ENCODE measurements around the gene HSPH1. TPM values are rescaled to one million over a fixed set of nuclear protein-coding genes. Genes with fewer than 3 reads are reported as not detected.

Gene HSPH1
- total RNA-seq, 4 donors from 2014 or later = 30.4 to 51.0 (median 41.3) TPM

DNA sequence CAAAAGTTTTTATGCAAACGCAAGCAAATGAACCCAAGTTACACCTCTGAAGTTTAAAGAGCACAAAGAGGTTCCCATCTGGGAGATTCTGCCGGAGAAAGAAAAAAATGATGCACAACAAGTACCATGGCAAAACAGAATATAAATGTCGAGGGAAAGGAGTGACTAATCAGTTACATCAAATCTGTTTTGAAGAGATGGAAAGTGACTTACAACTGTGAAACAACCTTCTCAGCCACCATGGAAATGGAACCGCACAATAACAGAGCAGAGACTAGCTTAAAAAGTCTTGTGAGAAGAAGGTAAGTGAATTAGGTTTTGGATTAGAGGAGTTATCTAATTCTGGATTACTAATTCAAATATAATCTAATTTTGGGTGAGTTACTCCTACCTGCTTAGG lies 2.4 kb downstream of the HSPH1 start:
- H3K27ac ChIP-seq = no peak overlapping the region
- peaks cover 24% of the 10 kb centered on the region for H3K36me3 ChIP-seq
- TF ChIP-seq, protein P1, sequence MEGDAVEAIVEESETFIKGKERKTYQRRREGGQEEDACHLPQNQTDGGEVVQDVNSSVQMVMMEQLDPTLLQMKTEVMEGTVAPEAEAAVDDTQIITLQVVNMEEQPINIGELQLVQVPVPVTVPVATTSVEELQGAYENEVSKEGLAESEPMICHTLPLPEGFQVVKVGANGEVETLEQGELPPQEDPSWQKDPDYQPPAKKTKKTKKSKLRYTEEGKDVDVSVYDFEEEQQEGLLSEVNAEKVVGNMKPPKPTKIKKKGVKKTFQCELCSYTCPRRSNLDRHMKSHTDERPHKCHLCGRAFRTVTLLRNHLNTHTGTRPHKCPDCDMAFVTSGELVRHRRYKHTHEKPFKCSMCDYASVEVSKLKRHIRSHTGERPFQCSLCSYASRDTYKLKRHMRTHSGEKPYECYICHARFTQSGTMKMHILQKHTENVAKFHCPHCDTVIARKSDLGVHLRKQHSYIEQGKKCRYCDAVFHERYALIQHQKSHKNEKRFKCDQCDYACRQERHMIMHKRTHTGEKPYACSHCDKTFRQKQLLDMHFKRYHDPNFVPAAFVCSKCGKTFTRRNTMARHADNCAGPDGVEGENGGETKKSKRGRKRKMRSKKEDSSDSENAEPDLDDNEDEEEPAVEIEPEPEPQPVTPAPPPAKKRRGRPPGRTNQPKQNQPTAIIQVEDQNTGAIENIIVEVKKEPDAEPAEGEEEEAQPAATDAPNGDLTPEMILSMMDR (IDR thresholded peaks at IDR 0.05) = no peak
- no peaks in the 10 kb centered on the region for H3K9me3 ChIP-seq
- no peak for DNase-seq (ENCODE audit: low spot score in 2 of 2)
- H3K4me3 ChIP-seq = no peak overlapping the region
- peaks cover 20% of the 10 kb centered on the region for H3K4me1 ChIP-seq
- whole genome bisulfite sequencing = 84% methylated on average over 4 of the region's 4 CpGs
- no peaks in the 10 kb centered on the region for H3K27me3 ChIP-seq

DNA sequence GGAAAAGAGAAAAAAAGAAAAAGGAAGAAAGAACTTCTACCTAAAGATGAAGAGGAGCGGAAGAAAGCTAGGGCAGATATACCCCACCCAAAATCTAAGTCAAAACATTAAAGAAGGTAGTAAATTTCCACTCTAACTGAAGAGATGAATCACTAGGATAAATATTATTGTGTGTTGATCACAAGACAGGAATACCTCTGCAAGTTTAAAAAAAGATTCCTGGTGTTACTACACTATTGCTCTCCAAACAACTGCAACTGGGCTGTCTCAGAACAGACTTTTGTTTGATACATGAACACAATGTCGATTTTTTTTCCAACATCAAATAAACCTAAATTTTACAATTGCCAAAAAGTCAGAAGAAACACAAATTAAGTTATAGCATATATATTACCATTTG lies 6.8 kb downstream of the HSPH1 start:
- peaks cover 5% of the 10 kb centered on the region for H3K4me1 ChIP-seq
- WGBS = 89% methylated on average over 2 of the region's 2 CpGs
- TF ChIP-seq, protein P1 (IDR thresholded peaks at IDR 0.05) = no peak
- TF ChIP-seq POLR2A (IDR thresholded peaks at IDR 0.05) = no peak
- no peak for TF ChIP-seq EP300 (IDR thresholded peaks at IDR 0.05)
- no peak for TF ChIP-seq POLR2AphosphoS5 (IDR thresholded peaks at IDR 0.05)
- H3K9me3 ChIP-seq = no peaks in the 10 kb centered on the region
- no peaks in the 10 kb centered on the region for H3K27me3 ChIP-seq
- H3K4me3 ChIP-seq = no peak overlapping the region
- H3K36me3 ChIP-seq = peaks cover 59% of the 10 kb centered on the region
- H3K27ac ChIP-seq = no peak overlapping the region
- no peak for DNase-seq (ENCODE audit: low spot score in 2 of 2)

DNA sequence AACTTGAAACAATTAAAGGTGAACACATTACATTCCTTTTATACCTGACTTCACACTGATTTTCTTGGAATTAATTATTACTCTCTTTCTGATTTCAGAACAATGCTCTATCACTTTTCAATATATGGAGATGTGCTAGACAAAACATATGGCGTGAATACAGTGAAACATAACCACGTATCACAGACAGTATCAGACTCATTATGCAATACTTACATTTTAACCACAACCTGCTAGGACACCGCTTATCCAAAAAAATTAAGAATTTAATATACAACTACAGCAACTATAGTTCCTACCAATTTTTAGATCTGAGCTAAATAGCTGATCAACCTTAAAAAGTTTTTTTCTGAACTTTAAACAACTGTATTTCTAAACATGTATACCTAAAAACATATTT lies 9.9 kb downstream of the HSPH1 start:
- DNase-seq (ENCODE audit: low spot score in 2 of 2) = no peak
- Histone ChIP-seq H3K27me3 (no peaks in the 10 kb centered on the region), H3K36me3 (peaks cover 79% of the 10 kb centered on the region), H3K4me3 (no peak overlapping the region), H3K9me3 (no peaks in the 10 kb centered on the region), H3K27ac (no peak overlapping the region), H3K4me1 (no peaks in the 10 kb centered on the region)
- TF ChIP-seq POLR2AphosphoS5 (IDR thresholded peaks at IDR 0.05) = no peak
- TF ChIP-seq, protein P1 (IDR thresholded peaks at IDR 0.05) = no peak
- no peak for TF ChIP-seq EP300 (IDR thresholded peaks at IDR 0.05)
- 94% methylated on average over 3 of the region's 3 CpGs for WGBS

DNA sequence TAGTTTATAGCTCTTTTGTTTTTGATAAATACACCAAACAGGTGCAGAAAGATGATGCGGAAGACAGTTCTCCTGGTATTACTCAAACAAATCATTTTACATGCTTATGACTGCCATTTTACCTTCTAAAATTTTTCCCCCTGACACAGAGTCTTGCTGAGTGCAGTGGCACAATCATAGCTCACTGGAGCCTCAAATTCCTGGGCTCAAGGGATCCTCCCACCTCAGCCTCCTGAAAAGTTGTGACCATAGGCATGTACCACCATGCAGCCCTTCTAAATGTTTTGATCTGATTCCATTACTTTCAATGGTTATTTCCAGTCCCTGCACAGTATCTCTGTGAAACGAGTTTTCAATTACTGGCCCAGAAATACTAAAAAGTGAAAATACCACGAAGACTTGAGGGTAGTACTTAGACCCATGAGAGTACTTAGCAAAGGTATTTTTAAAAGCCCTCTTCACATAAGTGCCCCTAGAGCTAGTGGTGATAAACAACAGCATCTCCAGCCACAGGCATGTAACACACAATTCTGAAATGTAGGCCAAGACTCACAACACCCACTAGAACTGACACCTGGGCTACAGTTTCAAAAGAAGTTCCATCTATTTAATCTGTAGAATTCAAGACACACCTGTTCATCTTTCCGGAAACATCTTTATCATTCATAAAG lies 11.3 kb downstream of the HSPH1 start:
- Histone ChIP-seq H3K9me3 (no peaks in the 10 kb centered on the region), H3K27me3 (no peaks in the 10 kb centered on the region), H3K4me1 (no peaks in the 10 kb centered on the region), H3K36me3 (peaks cover 83% of the 10 kb centered on the region), H3K4me3 (no peak overlapping the region), H3K27ac (no peak overlapping the region)
- TF ChIP-seq POLR2AphosphoS5 (IDR thresholded peaks at IDR 0.05) (no peak), POLR2A (IDR thresholded peaks at IDR 0.05) (no peak), EP300 (IDR thresholded peaks at IDR 0.05) (no peak)
- TF ChIP-seq, protein P1 (IDR thresholded peaks at IDR 0.05) = no peak
- no peak for DNase-seq (ENCODE audit: low spot score in 2 of 2)
- 94% methylated on average over 4 of the region's 4 CpGs for WGBS

DNA sequence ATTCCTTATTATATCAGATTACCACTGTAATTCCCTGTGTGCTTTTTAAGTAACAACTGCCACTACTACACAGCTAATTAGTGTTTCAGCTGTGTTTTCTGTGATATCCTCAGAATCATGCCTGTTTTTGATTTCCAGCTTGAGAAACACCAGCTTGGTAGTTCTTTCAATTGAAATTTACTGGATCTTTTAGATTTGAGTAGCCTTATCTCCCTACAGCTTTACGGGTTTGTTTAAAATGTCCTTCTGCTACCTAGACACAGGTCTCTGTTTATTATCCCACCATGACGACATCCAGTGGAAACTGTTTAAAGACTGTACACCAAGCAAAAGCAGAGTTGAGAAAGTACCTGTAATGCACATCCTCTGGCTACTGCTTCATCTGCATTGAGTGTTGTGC lies 12.1 kb downstream of the HSPH1 start:
- no peak overlapping the region for H3K27ac ChIP-seq
- H3K4me1 ChIP-seq = no peaks in the 10 kb centered on the region
- H3K9me3 ChIP-seq = no peaks in the 10 kb centered on the region
- TF ChIP-seq EP300 (IDR thresholded peaks at IDR 0.05) (no peak), POLR2A (IDR thresholded peaks at IDR 0.05) (no peak), POLR2AphosphoS5 (IDR thresholded peaks at IDR 0.05) (no peak)
- TF ChIP-seq, protein P1 (IDR thresholded peaks at IDR 0.05) = no peak
- H3K4me3 ChIP-seq = no peak overlapping the region
- no peaks in the 10 kb centered on the region for H3K27me3 ChIP-seq
- WGBS = 88% methylated on average over 2 of the region's 2 CpGs
- no peak for DNase-seq (ENCODE audit: low spot score in 2 of 2)
- peaks cover 79% of the 10 kb centered on the region for H3K36me3 ChIP-seq
